Neural crest cell (in vitro differentiated cells): ENCODE results near the gene ZNF354C. TPM values are rescaled to one million over a fixed set of nuclear protein-coding genes. Genes with fewer than 3 reads are reported as not detected.
"Not testable (repeated sequence)": the region's sequence is repeated elsewhere in the genome, so short reads cannot be mapped to it uniquely, and the experiment has no call there.

Experiments used
- DNase-seq: peaks from one replicate; pipeline ENCODE4 v3.0.0; 2021; ENCODE audit warnings: low read depth, mixed read lengths, low spot score
- H3K27ac Mint-ChIP-seq: one replicate; pipeline ENCODE4 v1.8.0; 2021; ENCODE audit warnings: mild to moderate bottlenecking, mixed read lengths; ENCODE audit not compliant: unreplicated experiment
- H3K27me3 Mint-ChIP-seq: 2 replicates; pipeline ENCODE4 v1.8.0; 2021; ENCODE audit warnings: low read depth, mild to moderate bottlenecking, mixed read lengths
- H3K36me3 Mint-ChIP-seq: 2 replicates; pipeline ENCODE4 v1.8.0; 2021; ENCODE audit warnings: low read depth, mild to moderate bottlenecking, mixed read lengths
- H3K4me1 Mint-ChIP-seq: 2 replicates; pipeline ENCODE4 v1.8.0; 2021; ENCODE audit warnings: mixed read lengths
- H3K4me3 Mint-ChIP-seq: one replicate; pipeline ENCODE4 v1.8.0; 2021; ENCODE audit warnings: mild to moderate bottlenecking, mixed read lengths
- H3K9me3 Mint-ChIP-seq: 2 replicates; pipeline ENCODE4 v1.8.0; 2021; ENCODE audit warnings: mixed read lengths
- total RNA-seq: library from RNA; stranded (reverse); gene quantifications from 2 replicates; pipeline ENCODE4 v1.2.1, GENCODE V29; 2021
- TF ChIP-seq, protein P1 (sequence below): fragments of 200-600 bp; sonication (generic); conservative IDR thresholded peaks from 2 replicates; pipeline ENCODE4 v1.5.0; 2021; ENCODE audit warnings: antibody characterized with exemption, mild to moderate bottlenecking

Gene ZNF354C
- total RNA-seq, 1 donor from 2014 or later: 11.6 TPM

GRCh38 chr5:179061025-179061424 is 852 bp downstream of the ZNF354C start:
- Mint-ChIP-seq H3K9me3 (peaks cover 28% of the 10 kb centered on the region), H3K36me3 (peaks cover 51% of the 10 kb centered on the region), H3K27ac (no peak overlapping the region), H3K4me1 (peaks cover 2% of the 10 kb centered on the region), H3K4me3 (peak overlapping the region; percentile 84), H3K27me3 (peaks cover 4% of the 10 kb centered on the region)
- no peak for DNase-seq
- TF ChIP-seq, protein P1, sequence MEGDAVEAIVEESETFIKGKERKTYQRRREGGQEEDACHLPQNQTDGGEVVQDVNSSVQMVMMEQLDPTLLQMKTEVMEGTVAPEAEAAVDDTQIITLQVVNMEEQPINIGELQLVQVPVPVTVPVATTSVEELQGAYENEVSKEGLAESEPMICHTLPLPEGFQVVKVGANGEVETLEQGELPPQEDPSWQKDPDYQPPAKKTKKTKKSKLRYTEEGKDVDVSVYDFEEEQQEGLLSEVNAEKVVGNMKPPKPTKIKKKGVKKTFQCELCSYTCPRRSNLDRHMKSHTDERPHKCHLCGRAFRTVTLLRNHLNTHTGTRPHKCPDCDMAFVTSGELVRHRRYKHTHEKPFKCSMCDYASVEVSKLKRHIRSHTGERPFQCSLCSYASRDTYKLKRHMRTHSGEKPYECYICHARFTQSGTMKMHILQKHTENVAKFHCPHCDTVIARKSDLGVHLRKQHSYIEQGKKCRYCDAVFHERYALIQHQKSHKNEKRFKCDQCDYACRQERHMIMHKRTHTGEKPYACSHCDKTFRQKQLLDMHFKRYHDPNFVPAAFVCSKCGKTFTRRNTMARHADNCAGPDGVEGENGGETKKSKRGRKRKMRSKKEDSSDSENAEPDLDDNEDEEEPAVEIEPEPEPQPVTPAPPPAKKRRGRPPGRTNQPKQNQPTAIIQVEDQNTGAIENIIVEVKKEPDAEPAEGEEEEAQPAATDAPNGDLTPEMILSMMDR: no peak

- H3K4me3 Mint-ChIP-seq: peak overlapping the region; percentile 16
- TF ChIP-seq, protein P1: no peak
- no peak for DNase-seq
- H3K27me3 Mint-ChIP-seq: no peaks in the 10 kb centered on the region
- peaks cover 31% of the 10 kb centered on the region for H3K9me3 Mint-ChIP-seq
- H3K36me3 Mint-ChIP-seq: peaks cover 80% of the 10 kb centered on the region
- H3K4me1 Mint-ChIP-seq: no peaks in the 10 kb centered on the region
- no peak overlapping the region for H3K27ac Mint-ChIP-seq
Observed at GRCh38 chr5:179065703-179066102, 5.5 kb downstream of the ZNF354C start.

DNA sequence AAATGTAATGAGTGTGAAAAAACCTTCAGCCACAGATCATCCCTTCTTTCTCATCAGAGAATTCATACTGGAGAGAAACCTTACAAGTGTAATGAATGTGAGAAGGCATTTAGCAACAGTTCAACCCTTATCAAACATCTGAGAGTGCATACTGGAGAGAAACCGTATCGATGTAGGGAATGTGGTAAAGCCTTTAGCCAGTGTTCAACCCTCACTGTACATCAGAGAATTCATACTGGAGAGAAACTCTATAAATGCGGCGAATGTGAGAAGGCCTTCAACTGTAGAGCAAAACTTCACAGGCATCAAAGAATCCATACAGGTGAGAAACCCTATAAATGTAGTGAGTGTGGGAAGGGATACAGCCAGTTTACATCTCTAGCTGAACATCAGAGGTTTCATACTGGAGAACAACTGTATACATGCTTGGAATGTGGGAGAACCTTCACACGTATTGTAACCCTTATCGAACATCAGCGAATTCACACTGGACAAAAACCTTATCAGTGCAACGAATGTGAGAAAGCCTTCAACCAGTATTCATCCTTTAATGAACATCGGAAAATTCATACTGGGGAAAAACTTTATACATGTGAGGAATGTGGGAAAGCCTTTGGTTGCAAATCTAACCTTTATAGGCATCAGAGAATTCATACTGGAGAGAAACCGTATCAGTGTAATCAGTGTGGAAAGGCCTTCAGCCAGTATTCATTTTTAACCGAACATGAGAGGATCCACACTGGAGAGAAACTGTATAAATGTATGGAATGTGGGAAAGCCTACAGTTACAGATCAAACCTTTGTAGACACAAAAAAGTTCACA is 19.2 kb downstream of the ZNF354C start:
- Mint-ChIP-seq H3K4me1 (no peaks in the 10 kb centered on the region), H3K4me3 (no peak overlapping the region), H3K27me3 (no peaks in the 10 kb centered on the region), H3K36me3 (peaks cover 79% of the 10 kb centered on the region), H3K9me3 (peaks cover 42% of the 10 kb centered on the region), H3K27ac (no peak overlapping the region)
- DNase-seq: no peak
- TF ChIP-seq, protein P1: no peak

- Mint-ChIP-seq H3K27ac (no peak overlapping the region), H3K36me3 (peaks cover 77% of the 10 kb centered on the region), H3K9me3 (peaks cover 42% of the 10 kb centered on the region), H3K4me3 (no peak overlapping the region), H3K4me1 (no peaks in the 10 kb centered on the region), H3K27me3 (no peaks in the 10 kb centered on the region)
- TF ChIP-seq, protein P1: no peak
- DNase-seq: no peak
Observed at GRCh38 chr5:179080724-179081123, 20.6 kb downstream of the ZNF354C start.

- DNase-seq: no peak
- TF ChIP-seq, protein P1: no peak
- peaks cover 30% of the 10 kb centered on the region for H3K36me3 Mint-ChIP-seq
- H3K4me1 Mint-ChIP-seq: no peaks in the 10 kb centered on the region
- peaks cover 36% of the 10 kb centered on the region for H3K9me3 Mint-ChIP-seq
- H3K27me3 Mint-ChIP-seq: no peaks in the 10 kb centered on the region
- no peak overlapping the region for H3K4me3 Mint-ChIP-seq
- H3K27ac Mint-ChIP-seq: no peak overlapping the region
Observed at GRCh38 chr5:179089502-179089901, 29.3 kb downstream of the ZNF354C start.

DNA sequence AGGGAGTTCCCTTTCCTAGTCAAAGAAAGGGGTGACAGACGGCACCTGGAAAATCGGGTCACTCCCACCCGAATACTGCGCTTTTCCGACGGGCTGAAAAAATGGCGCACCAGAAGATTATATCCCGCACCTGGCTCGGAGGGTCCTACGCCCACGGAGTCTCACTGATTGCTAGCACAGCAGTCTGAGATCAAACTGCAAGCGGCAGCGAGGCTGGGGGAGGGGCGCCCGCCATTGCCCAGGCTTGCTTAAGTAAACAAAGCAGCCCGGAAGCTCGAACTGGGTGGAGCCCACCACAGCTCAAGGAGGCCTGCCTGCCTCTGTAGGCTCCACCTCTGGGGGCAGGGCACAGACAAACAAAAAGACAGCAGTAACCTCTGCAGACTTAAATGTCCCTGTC is 41.1 kb downstream of the ZNF354C start:
- Mint-ChIP-seq H3K9me3 (peaks cover 11% of the 10 kb centered on the region), H3K36me3 (peaks cover 13% of the 10 kb centered on the region)
- not testable (repeated sequence) for H3K4me1 Mint-ChIP-seq, H3K27ac Mint-ChIP-seq, H3K4me3 Mint-ChIP-seq, DNase-seq, H3K27me3 Mint-ChIP-seq
